ENCODE measurements around the gene OXTR.

Gene OXTR

GRCh38 chr3:8709801-8710507, 59.5 kb downstream of the OXTR start:
- DNase-seq, result no peak

DNA sequence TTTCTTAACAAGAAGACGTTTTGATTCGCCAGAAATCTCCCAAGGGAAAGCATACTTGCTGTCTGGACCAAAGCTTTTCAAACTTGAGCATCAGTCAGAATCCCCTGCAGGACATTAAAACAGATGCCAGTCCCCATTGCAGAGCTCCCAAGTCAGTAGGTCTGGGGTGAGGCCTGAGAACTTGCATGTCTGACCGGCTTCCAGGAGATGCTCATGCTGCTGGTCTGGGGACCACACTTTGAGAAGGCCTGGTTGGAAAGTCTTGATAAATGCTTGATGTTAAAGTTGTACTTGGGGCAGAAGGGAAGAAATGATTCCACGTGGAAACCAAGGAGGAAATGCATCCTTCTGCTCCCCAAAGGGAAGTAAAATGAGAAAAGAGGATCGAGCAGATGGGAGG, 60.1 kb downstream of the OXTR start:
- DNase-seq, result no peak

DNA sequence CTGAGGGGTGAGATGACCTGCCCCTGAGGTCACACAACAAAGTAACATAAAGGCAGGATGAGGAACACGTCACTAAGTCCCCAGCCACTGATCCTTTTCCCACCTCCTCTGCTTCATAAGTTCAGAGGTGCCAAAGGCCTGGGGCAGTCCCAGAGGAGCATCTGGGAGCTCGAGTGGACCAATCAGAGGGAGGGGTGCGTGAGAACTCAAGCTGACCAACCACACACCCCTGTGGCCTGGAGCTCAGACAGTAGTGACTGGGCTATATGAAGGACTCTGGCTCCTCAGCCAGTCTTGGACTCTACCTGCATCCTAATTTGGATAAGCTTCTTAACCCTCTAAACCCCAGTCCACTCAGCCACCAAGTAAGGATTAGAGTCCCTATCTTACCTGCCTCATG, 63.8 kb downstream of the OXTR start:
- no peak for DNase-seq

DNA sequence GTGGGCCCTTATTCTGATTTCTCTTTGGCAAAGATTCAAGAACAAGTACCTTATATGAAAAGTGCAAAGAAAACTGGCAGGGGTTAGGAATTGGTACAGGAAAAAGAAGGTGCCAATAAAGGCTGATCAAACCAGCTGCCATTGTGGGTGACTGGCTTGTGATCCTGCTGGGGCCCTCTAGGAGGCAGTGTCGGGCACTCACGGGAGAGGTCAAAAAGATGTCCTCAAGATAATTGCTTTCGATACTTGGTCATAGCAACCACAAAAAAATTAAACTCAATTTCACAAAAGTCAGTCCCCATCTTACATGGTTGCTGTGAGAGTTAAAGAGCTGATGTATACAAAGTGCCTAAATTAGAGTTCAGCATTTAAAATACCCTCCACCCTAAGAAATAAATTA, 66.9 kb downstream of the OXTR start:
- no peak for DNase-seq

Data from CD4-positive, alpha-beta T cell treated with Interleukin-17A for 4 hours (primary cell).